NCI-H2196 (cell line): ENCODE measurements around the gene THADA.
"Not testable (repeated sequence)": the region's sequence is repeated elsewhere in the genome, so short reads cannot be mapped to it uniquely, and the experiment has no call there.

Source experiments
- DNase-seq: peaks from one replicate; lab custom pipeline; 2025; ENCODE audit not compliant: unreplicated experiment; lab: John Stamatoyannopoulos, UW

THADA gene

GRCh38 chr2:43540021-43540779, 55.6 kb downstream of the THADA start:
- no peak for DNase-seq

DNA sequence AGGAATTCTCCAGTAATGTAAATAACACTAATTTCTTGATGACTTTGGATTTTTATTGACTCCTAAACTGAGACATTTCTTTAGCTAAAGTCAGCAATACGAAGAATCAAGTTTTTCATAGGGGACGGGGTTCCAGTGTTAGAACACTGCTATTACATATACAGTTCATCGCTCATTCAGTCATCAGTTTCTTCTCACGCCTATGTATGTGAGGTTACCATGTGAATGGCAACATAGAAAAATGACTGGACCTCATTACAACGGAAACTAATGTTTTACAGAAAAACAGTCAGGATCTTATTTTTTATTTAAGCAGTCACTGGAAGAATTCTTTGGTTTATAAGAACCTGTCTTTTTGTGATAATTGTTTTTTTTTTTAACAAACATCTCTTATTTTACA, 56.4 kb downstream of the THADA start:
- no peak for DNase-seq

DNA sequence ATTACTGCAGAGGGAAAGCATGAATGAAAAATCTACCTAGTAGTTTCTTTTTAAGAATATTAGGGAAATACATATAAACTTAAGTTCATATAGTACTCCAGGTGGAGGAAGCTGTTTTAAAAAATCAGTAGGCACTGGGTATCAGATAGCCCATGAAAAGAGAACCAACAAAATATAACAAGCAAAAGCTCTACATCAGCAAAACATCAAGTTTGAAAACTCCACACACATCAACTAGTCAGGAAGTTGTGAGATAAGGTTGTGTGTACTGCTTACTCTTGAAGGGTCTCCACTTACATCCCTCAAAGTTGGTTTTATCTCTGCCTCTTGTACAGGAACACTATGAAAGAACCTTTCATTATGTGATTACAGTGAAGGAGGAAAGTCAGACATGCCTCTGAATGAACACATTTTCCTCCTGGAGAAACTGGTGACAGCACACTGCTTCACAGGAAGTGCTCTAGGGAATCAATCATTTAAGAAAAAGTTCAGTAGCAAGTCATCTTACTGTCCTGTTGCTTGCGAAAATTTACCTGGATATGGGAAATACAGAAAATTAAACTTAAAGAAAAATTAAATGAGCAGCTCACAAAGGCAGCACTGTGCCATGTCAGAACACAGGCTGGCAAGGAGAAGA, 57.7 kb downstream of the THADA start:
- no peak for DNase-seq

GRCh38 chr2:43537137-43537536, 58.7 kb downstream of the THADA start:
- no peak for DNase-seq

DNA sequence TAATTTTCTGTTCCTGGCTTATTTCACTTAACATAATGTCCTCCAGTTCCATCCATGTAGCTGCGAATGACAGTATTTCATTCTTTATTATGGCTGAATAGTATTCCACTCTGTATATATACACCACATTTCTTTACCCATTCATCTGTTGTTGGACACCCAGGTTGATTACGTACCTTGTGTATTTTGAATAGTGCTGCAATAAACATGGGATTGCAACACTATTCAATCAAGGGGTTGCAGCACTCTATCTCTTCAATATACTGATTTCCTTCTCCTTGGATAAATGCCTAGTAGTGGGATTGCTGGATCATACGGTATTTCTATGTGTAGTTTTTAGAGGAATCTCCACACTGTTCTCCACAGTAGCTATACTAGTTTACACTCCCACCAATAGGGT, 61.3 kb downstream of the THADA start:
- no peak for DNase-seq

DNA sequence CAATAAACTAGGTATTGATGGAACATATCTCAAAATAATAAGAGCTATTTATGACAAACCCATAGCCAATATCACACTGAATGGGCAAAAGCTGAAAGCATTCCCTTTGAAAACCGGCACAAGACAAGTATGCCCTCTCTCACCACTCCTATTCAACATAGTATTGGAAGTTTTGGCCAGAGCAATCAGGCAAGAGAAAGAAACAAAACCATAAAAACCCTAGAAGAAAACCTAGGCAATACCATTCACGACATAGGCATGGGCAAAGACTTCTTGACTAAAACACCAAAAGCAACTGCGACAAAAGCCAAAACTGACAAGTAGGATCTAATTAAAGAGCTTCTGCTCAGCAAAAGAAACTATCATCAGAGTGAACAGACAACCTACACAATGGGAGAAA, 63.3 kb downstream of the THADA start:
- not testable (repeated sequence) for DNase-seq

- peak; percentile 62 for DNase-seq
These were observed 64.6 kb downstream of the THADA start for GRCh38 chr2:43531251-43531650.

DNA sequence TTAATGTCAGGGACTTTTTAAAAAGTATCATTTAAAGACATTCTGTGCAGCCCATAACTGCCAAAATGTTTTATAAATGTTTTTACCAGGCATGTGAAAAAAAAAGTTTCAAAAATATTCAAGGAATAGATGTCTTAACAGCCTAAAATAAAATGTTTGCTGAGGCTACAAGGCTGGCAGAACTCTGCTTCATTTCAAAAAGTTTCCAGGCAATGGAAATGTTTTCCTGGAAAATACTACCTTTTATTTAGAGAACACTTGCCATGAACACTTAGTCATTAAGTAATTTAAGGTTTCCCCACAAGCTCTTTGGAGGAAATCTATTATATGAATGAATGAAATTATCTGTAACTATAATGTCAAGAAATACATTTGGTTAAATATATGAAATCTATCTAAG, 68.8 kb downstream of the THADA start:
- DNase-seq, result no peak

- DNase-seq, result no peak
These were observed 70.3 kb downstream of the THADA start for GRCh38 chr2:43525506-43525905.

DNA sequence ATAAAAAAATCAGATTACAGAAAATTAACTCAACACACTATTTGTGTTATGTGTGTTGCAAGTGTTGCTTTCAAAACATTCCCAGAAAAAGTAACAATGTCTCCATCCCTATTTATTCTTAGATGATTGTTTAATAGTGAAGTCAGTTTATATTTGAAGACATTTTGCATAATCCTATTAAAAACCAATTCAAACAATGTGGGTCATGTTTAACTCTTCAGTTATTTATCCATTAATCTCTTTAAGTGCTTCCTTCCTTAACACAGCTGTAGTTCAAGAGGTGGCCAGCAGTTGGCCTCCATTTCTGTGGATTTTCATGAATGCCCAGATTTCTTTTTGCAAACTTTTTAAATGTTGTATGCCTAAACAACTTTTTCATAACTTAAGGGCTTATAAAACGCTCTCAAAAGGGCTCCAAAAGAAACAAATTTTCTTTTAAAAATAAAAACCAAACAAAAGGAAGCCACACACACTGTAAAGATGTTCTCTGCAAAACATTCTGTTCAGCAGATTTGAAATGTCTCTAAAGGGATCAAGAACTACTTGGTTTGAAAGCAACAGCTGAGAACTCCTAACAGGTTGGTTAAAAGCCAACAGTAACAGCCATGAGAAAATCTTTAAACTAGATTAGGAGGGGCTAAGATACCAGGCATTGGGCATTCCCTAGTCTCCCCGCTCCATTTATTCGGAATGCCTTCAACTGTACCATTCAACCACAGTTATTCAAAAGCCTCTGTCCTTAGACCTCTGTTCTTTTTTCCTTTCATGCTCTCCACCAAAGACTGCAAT, 71.5 kb downstream of the THADA start:
- no peak for DNase-seq

DNA sequence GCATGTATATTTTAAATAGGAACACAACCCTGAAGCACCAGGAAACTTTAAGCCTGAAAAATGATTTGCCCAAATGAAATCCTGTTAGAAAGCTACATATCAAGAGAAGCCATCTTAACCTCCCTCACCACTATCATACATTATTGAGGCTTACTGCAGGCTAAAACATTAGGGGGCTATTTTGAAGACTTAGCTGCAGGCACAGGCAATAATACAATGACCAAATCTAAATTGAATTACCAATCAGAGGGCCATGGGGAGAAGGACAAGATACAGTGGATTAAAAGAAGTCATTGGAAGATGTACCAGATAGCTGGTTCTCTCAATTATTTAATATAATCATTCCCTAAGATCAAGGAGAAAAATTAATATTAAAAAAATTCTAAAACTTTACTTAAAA, 73.7 kb downstream of the THADA start:
- no peak for DNase-seq

DNA sequence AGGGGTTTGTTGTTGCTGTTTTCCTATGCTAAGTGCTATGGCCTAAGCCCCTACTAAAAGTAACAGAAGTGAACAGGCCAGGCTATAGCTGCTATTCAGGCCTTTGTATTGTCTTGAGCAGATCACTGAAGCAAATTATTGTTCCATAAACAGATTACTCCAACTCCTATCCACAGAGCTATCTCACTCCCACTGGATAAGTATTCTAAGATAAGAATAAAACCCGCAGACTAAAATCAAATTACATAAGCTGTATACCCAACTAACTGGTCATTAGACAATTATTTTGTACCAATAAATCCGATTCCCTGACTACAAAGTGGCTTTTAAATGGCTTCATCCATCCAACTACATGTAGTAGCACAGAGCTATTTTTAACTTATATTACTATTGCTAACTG, 74.3 kb downstream of the THADA start:
- DNase-seq, result no peak

GRCh38 chr2:43520919-43521318, 74.9 kb downstream of the THADA start:
- DNase-seq, result no peak

GRCh38 chr2:43519643-43520221, 76.1 kb downstream of the THADA start:
- peak; percentile 58 for DNase-seq

DNA sequence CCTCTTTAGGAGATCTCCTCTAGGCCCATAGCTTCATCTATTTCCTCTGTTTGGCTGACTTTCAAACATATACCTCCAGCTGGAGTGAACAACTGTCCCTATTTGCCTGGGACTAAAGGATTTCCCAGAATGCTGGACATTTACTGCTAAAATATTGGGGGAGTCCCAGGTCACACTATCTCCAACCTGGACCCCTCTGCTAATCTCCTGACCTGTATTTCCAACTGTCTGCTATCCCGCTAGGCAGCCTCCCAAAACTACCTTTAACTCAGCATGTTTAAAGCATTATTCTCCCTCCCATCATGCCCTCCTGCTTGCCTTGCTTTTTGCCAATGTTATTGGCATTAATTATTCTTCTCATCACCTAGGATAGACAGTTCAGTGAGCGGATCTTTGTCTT, 77.1 kb downstream of the THADA start:
- no peak for DNase-seq

DNA sequence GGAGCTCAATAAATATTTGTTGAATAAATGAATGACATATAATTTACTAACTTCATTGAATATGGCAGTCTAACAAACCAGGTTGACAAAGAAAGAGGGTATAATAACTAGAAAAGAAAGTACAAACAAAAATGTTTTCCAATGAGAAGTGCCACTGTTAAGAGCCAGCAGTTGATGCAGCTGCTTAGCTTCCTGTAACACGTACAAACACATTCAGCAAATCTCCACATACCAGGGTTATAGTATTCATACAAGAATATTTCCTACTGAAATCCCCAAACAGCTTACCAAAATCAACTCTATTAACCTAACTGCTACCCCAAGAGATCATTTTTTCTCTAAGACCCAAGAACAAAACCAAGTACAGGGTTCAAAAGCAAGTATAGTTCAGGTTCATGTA, 77.7 kb downstream of the THADA start:
- no peak for DNase-seq

DNA sequence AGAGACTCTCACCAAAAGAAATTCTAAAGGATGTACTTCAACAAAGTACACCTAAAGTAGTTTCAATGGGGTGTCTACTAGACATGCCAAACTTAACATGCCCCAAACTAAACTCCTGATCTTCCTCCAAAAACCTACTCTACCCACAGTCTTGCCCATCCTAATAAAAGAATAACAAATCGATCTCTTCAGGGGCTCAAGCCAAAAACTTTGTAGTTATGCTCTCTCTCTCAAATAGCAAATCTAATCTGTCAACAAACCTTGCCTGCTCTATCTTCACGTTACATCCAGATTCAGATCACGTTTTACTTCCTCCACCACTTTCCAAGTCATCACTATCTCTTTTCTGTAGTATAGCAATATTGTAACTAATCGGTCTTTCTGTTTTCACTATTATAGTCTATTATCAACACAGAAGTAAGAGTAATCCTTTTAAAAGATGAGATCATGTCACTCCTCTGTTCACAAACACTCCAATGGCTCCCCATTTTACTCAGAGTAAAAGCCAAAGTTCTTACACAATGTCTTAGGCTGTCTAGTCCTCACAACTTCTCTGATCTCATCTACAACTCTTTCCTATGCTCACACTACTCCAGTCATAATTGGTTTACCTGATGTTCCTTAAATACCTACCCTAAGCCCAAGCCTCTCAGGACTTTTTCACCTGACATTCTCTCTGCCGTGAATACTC, 79.9 kb downstream of the THADA start:
- DNase-seq, result no peak

DNA sequence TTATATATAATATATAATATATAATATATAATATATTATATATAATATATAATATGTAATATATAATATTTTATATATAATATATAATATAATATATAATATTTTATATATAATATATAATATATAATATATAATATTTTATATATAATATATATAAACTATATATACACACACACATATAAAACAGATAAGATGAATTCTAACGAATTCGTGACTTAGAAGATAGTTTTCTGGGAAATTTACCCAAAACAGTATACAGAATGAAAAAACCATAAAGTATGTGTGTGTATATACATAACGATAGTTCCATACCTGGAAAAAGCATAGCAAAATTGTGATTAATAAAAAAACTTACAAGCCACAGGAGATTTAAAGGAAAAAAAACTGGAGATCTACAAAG, 80.6 kb downstream of the THADA start:
- DNase-seq, result no peak

DNA sequence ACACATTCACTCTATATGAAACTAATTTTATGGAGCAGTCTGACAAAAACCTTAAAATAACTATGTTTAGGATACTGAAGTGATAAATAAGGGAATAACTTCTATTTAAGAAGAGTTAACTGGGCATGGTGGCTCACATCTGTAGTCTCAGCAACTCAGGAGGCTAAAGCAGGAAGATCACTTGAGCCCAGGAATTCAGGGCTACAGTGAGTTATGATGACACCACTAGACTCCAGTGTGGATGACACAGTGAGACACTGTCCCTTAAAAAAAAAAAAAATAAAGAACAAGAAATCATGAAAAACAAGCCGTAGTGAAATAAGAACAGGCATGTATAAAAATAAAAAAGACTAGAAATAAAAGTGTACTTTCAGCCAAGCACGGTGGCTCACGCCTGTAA, 82.0 kb downstream of the THADA start:
- DNase-seq, result no peak

GRCh38 chr2:43513216-43513615, 82.6 kb downstream of the THADA start:
- no peak for DNase-seq

DNA sequence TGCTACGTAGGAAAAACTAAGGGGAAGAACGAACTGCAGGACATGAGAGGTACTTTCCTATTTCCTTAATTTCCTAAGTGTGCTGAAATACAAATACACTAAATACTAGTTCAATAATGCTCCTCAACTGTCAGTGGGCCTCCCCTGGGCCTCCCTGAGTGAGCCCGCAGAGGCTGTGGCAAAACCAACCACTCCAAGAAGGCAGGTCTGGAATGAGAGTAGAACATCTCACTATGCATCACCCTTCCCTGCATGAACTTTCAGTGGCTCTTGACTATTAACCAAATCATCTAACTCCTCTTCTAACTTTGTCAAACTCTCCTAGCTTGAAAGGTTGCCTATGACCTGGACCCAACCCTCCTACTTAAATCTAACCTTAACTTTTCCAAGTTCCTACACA, 84.6 kb downstream of the THADA start:
- no peak for DNase-seq
